ENCODE results near the gene C5orf58. TPM values are rescaled to one million over a fixed set of nuclear protein-coding genes. Genes with fewer than 3 reads are reported as not detected.

C5orf58 gene
- polyA plus RNA-seq, 3 donors, result 0.11 to 0.24 (median 0.22) TPM

DNA sequence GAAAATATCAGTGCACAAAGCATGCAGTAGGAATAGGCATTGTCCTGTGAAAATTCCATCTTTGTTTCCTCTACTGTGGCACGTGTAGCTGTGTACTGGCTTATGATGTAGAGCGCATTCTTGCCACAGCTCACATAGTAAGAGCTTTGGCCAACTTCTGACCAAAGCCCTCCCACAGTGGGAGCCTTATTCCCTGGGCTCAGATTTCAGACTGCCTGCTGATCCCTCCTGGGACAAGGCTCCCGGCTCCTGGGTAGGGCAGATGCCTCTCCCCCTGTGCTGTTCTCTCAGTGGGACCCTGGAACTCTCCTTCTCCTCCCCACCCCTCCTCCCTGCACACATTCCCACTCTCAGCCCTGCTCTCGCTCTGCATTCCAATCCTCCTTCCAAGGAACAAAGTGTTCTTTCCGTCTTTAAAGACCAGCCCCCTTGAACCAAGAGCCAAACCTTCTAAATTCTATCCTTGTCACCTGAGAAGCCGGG is 47.3 kb downstream of the C5orf58 start:
- DNase-seq, result no peak

DNA sequence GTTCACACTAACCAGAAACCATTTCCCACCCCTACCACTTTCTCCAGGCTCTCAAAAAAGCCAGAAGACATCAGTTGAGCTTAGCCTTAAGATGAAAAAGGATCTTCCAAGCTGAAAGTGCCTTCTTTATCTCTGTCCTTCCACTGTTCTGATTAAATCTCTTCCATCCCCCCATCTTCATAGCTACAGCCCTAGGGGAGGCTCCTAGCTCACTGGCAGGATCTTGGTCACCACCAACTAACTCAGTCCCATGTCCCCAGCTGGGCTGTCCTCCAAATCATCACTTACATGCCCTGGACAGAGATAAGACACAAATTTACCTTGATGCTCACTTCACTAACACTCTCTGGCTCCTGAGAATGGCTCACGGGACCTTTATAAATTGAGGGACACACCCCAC is 50.5 kb downstream of the C5orf58 start:
- DNase-seq, result no peak

DNA sequence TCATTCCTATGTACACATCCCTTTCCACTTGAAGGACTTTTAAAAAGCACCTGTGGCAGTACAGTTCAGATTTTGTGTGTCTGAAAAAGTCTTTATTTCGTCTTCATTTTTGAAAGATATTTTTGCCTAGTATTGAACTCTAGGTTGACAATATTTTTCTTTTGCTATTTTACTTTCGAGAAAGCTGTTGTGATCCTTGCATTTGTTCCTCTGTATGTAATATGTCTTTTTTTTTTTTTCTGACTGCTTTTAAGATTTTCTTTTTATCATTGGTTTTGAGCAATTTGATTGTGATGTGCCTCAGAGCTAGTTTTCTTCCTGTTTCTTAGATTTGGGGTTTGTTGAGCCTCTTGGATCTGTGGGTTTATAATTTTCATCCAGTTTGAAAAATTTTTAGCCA is 51.4 kb downstream of the C5orf58 start:
- no peak for DNase-seq

DNA sequence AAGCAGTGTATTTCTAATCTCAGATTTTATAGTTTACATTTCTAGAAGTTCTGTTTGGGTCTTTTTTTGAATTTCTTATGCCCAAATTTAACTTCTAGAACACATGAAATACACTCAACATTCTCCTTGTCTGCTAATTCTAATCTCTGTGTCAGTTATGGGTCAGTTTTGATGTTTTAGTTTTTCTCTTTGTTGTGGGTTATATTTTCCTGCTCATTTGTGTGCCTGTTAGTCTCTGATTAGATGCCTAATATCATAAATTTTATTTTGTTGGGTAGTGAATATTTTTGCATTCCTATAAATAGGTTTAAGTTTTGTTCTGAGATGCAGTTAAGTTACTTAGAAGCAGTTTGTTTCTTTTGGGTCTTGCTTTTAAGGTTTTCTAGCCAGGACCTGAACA is 52.4 kb downstream of the C5orf58 start:
- no peak for DNase-seq

DNA sequence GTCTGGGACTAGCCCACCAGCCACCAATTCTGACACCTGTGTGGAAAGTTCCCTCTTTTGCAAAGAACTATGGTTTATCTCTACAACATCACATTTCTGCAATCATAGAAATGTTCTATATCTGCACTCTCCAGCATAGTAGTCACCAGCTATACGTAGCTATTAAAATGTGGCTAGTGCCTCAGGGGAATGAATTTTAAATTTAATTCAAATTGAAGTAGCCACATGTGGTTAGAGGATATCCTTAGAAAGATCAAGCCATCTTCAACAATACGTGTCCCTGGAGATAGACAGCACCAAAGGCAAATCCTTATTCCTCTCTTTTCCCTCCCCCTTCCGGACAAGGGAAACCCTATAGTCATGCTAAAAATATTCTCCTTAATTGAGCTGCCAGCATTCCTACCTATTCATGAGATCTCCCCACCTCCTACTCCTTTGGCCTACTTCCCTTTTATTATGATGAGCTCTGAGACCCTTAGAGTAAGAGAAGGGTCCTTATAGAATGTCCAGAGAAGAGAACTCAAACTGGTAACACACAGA is 53.7 kb downstream of the C5orf58 start:
- no peak for DNase-seq

DNA sequence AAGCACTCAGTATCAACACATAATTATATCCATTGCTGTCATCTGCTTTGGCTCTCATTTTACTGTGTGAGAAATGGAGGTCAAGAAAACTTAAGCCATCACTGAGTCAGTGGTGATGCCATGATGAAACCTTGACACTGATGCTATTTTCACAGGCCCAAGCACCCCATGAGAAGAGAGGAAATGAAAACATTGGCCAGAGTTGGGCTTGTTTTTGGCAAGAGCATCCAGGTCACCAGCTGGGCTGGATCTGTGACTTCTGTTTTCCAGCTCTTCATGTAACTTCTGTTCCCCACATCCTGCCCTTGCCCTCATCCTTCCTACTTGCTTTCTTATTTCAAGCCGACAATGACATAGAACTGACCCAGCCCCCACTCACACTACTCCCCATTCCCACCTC is 54.7 kb downstream of the C5orf58 start:
- no peak for DNase-seq

DNA sequence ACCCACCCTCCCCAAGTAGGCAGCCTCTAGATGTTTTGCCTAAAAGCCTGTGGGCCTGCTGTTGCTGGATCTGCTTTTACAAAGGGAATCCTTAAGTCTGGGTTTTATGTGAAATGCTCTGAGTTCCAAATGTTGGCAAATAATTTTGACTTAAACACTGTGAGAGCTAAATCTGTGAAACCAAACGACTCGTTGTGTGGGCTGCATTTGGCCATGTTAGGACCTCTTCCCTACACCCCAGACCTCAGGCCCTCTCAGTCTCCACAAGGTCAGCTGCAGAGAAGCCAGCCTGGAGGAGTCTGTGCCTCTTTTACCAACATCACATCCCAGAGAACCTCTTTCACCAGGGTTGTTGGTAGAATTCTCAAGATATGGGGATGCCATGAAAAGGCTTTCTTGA is 55.4 kb downstream of the C5orf58 start:
- no peak for DNase-seq

DNA sequence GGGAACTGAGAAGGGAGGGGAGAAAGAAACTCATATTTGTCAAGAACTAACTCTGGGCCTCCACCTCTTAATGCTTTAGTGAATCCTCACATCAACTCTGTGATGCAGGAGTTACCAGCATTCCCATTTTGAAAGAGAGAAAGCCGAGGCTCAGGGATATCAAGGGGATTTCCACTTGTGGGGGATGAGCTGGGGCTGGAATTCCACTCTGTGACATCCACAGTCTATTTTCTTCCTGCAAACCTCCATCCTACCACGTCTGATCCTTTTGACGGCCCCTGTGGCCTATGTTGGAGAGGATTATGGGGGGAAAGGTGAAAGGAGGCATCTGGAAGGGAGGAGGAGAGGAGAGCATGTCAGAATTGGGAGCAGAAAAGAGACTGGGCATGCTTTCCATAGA is 55.8 kb downstream of the C5orf58 start:
- no peak for DNase-seq

DNA sequence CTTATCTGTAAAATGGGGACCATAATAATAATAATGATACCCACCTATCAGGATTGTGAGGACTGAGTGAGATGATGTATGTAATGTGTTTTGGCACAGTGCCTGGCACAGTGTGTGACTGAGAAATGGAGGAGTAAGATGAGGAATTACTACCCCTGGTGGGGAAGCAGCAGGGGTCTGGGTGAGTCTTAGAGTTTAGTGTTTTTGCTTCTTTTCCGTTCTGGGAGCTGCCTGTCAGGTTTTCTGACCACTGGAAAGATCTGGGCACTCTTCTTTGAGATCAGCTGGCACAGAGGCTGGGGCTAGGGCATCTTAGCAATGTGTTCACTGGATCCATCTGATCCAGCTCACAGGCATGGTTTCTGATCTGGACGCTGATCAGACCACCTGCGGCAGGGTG is 56.3 kb downstream of the C5orf58 start:
- no peak for DNase-seq

DNA sequence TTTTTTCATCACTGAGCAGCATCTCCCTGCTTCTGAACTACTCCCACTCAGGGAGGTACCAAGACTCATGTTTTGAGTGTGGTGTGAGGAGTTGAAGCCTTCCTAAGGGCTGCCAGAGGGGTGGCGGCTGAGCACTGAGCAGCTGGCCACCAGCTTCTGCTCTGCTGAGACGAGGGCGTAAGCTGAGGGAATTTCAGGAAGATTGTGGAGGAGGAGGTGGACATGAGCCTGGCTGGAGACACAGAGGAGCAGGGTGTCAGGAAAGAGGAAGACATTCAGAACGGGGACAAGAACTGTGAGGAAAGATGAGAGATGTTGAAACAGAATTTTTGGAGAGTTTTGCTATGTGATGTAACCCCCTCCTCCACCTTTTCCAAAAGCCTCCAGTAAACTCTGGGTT is 57.0 kb downstream of the C5orf58 start:
- no peak for DNase-seq

DNA sequence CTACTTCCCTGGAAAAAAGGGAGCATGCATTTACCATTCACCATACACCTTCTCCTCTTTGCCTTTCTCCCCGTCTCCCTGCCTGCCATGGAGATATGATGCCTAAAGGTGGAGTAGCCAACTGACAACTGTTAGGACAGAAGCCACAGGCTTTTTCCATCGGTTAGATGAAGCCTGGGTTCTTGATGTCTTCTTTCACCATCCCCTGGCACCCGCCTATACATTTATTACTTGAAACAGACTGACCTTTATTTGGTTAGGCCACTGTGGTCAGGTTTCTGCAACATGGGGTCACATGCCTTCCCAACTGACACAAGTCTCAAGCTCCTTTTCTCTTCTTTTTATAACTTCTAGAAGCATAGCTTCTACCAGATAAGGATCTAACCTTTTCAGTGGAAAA is 57.7 kb downstream of the C5orf58 start:
- no peak for DNase-seq

DNA sequence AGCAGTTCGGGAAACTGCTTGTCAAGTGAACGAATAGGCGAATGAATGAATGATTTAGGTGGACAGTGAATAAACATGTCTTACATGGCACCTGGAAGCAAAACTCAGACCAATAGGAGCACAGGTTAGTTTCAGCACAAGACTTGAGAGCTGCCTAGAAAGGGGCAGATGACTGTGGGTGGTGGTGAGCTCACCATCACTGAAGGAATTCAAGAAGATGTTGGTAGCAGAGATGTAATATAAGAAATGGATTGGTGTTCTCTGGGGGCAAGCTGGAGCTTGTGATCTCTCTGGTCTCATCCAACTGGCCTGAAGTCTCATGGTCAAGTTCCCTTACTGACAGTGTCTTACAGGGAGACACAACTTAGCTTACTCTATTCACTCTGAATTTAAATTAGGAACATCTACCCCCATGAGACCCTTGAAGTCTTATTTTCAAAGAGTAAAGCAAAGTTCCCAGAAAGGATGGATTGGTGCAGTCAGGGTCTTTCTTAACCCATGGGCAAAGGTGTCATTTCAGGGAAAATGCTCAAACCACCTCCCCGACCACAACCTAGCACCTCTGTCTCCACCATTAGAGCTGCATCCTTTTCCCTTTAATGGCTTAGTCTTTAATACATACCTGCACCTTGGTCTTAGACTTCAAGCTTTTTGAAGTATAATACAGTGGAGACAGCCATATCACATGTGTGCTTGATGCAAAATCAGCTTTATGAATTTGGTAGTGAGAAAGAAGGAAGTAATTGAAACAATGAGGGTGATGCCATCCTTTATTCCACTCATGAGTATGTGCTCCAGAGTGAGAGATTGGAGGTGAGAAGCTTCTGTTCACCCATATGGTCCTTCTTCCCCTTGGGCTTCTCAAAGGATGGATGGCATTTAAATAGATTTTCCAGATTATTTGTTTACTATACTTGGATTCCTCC is 59.7 kb downstream of the C5orf58 start:
- no peak for DNase-seq

DNA sequence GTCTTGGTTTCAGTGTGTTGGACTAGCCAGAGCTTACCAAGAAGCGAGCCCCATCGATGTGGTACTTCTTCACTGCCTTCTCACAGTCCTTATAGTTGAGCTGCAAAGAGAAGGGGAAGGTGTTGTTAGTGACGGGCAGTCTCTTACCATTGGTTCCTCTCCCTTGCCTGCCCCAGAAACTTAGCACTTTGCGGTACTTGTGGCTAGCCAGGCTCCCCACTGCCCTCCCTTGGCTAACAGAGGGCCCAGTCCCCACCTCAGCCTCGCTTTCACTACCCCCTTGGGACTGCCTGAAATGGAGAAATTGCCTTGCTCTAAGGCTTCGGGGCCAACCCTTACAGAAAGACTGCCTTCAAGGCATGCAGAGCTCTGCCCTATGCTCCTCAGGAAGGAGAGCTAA is 60.5 kb downstream of the C5orf58 start:
- DNase-seq, result no peak

DNA sequence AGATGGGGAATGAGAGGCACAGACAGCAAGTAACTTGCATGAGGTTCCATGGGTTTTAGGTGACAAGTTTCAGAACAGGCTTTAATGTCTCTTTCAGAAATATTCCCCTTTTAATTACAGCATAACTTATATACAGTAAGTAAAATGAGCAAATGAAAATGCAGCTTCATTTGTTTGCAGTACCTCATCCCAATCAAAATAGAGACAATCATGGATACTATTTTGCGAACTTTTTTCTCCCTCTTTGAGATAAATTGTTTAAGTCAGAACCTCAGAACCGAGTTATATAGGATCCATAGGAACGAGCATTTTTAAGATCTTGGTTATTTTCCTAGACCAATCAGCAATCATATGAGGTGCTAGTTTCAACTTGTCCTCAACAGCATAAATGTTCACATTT is 61.3 kb downstream of the C5orf58 start:
- DNase-seq, result no peak

DNA sequence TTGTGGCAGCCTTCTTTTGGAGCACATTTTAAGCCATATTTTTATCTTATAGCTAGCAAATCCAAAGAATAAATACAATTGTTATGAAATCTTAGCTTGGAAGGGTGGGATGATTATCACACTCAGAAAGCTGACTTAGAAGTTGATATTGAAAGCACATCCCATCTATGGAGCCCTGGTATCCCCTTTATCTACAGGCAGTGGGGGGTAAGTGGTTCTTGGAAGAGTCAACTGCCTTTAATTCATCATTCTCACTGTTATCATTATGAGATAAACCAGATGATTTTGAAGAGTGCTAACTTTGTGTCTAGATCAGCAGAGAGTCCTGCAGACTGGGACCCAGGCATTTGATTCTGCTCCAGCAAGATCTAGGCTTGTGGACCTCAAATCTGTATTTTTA is 61.8 kb downstream of the C5orf58 start:
- DNase-seq, result no peak

Other genes starting within 250 kb of the C5orf58 start
- 1 to 10 TPM; 5.2 to 8.2 (median 5.8) TPM for gene FOXI1, start 127.1 kb upstream of the C5orf58 start, polyA plus RNA-seq (ENCODE audit: insufficient read length in 3 of 3)
- 1 to 10 TPM; 2.7 to 3.1 (median 3.0) TPM for gene LCP2, start 64.8 kb downstream of the C5orf58 start, polyA plus RNA-seq (ENCODE audit: insufficient read length in 3 of 3)
- gene KCNMB1, start 156.4 kb downstream of the C5orf58 start, polyA plus RNA-seq (ENCODE audit: insufficient read length in 3 of 3), result 1 to 10 TPM; 1.3 to 2.1 (median 2.1) TPM